Measurements from ENCODE around the gene OTX2. TPM values are rescaled to one million over a fixed set of nuclear protein-coding genes. Genes with fewer than 3 reads are reported as not detected.

Gene OTX2
- total RNA-seq, 1 donor from 2014 or later: not detected

DNA sequence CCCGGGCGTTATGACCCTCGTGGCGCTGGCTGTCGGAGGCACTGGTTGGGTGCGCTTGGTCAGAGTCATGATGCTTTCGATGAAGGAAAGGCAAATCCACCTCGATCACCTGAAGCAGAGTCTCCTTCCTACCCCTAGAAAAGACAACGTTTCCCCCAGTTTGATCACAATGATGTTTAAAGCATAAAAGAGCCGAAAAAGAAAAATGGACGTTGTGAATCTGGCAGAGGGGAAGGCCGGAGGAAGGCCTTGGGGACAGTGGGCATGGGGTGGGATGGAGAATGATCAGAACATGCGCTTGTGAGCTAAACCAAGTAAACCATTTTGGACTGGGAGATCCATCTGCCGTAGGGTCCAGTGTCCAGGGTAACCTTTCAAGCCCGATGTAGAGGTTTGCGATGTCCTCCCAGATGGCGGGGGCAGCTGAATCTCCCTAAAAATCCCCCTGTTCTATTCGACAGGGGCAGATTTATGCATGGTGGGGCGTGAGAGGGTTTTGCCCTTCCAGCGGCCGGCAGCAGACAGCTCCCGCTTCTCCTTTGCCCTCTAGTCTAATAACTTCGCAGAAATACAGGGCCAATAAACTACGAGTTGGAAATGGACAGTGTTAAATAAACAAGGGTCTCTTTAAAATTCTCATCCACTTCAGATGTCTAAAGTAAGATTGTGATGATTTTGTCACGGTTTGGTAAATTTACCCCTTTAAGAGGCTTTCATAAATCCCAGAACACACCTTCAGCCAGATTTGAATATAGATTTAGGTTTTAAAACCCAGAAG, 2.3 kb upstream of the OTX2 start:
- no peak for DNase-seq (ENCODE audit: low read depth)

DNA sequence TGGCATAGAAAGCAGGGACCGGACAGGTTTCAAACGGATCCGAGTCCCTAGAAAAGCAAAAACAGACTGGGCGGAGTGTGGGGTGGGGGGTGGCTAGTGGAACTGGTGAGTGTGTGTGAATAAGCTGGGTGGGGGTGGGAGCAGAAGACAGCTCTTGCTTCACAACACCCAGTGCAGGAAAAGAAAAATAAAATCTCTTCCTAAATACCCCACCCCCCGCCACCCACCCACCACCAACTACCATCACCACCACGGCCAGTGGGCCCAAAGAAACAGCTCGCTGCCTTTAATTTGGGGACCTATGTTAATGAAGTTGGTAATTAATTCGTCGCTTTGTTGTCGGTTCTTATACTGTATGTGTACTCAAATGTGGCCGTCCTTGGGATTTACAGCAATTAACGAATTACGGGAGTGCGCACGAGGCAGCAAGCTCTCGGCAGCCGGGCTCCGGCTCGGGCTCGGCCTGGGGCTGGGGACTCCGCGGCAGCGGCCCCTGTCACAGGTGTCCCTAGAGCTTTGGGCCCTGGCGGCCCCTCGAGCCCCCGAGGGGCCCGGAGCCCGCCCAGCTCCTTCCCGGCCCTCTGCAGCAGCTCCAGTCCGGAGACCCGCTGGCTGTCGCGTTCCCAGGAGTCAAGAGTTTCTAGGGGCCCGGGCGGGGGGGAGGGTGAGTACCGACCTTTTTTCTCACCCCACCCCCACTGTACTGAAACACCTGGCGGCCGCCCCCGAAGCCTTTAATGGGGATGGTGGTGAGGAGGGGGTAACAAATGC, 1.5 kb upstream of the OTX2 start:
- no peak for DNase-seq (ENCODE audit: low read depth)

DNA sequence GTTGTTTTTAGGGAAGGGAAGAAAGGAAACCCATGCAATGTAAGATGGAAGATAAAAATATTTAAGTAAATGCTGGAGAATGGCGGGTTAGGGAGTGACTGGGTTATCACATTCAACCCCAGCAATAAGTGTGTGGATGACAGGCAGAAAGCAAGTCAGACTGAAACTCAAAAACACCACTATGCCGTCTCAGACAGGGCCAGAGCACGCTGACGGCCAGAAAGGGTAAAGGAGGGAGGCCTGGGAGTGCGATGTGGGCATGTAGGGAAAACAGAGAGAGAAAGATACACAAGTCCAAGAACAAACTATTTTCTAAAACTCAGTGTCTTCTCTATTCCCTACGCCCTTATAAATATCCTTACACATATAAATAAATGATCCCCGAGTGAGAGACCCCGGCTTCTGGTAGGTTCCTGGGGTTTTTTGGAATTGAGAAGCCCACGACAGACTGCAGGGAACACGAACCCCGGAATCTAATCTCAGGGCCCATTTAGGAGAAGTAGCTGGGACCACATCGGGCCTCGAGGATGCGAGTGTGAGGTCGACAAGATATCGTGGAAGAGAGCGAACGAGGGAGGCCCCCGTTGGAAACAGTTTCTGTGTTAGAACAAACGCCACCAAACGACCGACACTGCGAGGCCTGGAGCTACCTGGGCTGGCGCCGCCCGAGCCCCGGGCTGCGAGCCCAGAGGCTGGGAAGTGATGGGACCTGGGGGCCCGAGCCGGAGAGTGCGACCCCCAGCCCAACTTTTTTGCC, 735 bp upstream of the OTX2 start:
- DNase-seq (ENCODE audit: low read depth): no peak

DNA sequence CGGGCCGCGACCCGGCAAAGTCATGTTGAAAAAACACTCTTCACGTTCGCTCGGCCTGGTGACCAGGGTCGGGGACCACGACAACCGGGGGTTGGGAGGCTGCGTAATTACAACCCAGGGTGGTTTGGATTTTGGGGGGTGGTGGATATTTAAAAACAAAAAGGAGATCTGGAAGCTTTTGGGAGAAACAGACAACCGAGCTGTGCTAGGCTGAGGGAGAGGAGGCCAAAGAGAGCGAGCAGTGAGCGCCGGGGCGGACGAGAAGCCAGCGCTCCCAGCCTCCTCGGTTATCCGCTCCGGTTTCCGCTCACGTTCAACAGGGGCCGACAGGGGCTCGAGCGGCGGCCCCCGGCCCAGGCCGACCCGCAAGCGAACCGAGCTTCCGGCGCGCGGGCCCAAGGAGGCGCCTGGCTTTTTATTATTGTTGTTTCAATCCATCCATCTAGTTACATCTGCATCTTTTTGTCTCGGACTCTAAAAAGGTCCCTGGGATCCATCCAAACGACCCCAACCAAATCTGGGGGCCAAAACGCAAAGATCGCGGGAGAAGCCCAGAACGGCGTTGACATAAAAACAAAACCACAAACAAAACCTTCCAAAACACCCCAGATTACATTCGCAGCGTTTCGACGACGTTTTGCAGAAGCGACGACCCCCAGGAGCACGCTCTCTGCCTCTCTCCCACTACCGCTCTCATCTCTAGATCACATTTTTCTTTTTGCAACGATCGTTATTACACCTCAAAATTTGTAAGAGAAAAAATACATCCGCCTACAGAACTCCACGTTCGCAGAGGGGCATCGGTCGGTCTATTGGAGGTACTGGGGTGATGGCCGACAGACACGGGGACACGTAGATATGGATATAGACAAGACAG, 771 bp downstream of the OTX2 start:
- DNase-seq (ENCODE audit: low read depth): no peak

DNA sequence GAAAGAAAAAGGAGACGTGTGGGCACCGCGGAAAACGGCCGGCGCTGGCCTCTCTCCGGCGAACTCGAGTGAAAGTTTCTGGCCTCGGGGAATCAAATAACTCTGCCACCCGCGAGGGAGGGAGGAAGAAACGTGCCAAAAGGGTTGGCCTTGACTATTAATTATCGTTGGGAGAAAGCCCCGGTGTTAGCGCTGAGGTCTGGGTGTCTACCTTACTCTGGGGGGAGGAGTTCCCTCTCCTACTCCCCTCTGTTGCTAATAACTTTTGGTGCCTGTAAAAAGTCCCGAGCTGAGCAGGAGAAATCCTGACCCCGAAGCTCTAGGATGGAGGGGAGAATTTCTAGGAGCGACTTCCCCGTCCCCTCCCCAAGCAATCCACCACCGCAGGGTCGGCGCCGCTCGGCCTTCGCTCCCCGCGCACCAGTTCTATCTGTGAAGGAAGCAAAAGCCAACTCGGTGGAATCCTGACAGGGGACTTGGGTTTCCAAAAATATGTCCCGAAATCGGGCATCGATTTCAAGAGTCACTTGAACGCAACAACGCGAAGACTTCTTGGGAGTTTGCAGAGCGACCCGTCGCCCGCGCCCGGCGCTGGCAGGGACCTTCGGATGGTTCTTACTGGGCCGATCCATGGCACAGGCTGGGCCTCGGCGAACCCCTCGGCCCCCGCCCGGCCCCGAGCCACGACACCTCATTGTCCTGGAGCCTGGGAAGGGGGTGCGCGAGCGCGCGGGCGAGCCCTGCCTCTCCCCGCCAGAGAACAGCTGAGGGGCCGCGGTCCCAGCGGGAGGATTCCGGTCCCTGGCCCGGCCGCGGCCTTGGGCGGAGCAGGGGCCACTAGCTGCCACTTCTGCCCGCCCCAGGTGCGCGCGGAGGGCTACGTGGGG, 1.7 kb downstream of the OTX2 start:
- DNase-seq (ENCODE audit: low read depth): no peak

DNA sequence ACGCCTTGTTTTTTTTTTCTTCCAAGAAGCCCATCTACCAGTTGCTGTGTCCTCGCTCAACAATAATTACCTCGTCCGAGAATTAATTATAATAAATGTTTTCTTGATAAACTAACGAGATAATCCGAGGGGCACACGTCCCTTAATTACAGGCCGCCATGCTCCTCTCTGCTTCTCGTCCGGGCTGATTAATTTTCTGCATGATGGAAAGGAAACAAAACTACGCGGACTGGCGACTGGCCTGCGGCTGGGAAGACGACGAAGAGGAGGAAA, 2.2 kb downstream of the OTX2 start:
- DNase-seq (ENCODE audit: low read depth): no peak

DNA sequence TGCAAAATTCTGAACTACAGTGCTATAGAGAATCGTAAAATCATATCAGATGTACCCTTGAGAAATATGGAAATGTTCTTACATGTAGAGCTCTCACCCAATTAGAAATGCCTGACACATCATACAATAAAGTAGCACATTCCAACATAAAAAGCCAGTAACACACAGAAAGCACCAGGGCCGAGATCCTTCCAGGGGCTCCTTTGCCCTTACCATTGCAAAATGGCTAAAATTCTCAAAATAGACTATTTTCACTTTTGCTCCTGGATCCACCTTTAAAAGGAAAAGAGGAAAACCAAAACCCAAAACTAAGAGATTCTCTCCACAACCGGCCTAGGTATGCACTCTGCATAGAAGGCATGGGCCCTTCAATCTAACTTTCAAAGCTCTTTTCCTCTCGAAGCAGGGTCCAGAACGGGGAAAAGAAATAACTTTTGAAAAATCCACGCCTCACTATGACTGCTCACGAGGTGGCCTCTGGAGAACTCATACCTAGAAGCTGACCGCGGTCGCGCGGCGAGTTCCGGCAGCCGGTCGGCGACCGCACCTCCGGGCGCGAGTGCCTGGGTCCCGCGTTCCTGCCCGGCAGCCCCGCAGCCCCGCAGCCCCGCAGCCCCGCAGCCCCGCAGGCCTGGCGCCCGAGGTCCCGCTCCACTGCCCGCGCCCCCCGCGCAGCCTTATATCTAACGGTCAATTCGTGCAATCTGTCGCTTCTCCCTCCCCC, 2.7 kb downstream of the OTX2 start:
- no peak for DNase-seq (ENCODE audit: low read depth)

DNA sequence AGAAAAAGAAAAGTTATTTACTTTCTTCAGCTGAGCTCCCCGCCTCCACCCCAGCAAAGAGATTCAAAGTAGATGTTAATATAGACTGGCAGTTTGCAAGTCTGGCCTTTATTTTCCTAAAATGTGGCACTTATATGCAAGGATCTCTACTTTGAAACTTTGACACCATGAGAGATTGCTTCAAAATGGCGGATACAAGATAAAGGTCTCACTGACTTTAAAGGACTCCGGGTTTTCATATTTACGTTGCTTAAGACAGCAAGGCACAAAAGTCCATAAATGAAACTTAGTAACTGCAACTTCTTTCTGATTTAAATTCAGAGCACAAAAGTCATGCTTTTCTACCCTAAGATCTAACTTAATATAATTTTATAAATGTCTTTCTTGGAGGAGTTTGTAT, 3.5 kb downstream of the OTX2 start:
- DNase-seq (ENCODE audit: low read depth): no peak

DNA sequence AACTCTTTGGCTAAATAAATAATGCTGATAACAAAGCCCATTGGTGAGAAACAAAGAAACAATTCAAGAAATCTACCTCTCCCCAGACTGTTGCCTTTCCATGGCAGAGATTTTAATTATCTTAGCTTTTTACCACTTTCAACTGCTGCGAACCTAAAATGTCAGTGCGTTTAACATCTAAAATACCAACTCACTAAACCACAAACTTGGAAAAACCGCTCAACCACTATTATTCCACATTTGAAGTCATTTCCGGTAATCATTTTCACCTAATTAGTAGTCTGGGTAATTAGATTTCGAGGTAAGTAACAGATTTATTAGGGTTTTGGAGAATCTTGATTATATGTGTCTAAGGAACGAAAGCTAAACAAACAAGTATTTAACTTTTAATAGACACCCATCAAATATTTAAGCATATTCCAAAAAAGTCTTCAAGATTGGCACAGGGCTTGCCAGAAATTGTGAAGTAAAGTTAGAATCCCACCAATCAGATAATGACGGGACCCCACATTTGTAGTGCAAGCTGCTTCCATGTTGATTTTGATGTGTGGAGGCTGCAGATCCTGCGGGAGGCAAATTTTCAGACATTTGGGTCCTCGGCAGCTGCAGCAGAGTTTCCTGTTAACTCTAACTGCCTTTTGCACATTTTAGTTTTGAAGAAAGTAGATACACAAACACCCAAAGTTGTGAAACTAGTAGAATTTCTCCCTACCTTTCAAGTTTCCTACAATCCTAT, 4.1 kb downstream of the OTX2 start:
- DNase-seq (ENCODE audit: low read depth): no peak

DNA sequence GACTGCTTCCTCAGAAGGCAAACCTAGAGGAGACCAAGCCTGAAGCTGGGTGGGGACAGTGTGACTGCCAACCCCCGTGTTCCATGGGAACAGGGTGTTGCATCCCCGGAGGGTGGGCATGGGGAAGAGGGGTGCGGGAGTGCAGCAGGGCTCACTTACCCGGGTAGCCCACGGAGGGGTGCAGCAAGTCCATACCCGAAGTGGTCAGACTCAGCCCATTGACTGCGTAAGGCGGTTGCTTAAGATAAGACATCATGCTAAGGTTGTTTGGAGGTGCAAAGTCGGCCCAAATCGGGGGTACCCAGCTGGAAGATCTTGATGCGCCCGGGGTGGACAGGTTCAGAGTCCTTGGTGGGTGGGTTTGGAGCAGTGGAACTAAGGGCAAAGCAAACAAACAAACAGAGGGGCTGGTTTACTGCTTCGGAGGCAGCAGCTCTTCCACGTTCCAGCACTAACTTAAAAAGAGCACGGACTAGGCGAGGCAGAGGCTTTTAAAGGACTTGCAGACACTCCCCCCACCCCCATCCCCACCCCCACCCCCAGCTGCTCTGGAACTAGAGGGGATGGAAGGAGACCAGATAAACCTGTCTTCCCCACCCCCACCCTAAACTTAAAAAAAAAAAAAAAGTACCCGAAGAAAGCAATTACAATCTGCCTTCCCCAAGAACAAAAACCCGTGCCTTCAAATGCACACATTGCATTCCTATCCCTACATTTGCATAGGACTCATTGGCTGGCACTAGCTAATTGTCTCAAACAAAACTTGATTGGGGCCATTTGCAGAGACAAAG, 4.9 kb downstream of the OTX2 start:
- DNase-seq (ENCODE audit: low read depth): no peak

DNA sequence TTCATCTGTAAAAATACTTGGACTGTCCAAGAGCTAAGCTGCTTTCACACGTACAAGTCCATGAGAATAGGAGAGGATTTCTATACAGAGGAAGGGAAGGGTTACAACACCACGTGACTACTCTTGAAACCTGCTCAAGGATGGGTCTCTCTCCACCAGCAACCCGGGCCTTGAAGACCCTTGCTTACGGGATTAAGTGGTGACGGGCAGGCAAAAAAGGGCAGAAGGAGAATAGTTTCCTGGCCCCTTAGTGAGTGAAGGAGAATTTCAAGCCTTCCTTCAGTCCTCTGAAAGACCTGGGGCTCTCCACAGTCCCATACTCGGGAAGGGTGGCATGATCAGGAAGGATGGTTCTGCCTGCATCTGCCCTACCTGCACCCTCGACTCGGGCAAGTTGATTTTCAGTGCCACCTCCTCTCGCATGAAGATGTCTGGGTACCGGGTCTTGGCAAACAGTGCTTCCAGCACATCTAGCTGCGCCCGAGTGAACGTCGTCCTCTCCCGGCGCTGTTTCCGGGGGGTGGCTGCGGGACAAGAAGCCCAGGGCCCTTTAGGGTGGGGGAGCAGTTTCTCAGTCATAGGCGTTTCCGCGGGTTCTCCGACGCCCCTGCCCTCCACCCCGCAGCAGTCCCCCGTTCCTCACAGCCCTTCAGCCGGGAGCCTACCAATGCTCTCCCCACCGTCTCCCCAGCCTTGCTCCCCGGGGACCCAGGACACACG, 6.3 kb downstream of the OTX2 start:
- no peak for DNase-seq (ENCODE audit: low read depth)

DNA sequence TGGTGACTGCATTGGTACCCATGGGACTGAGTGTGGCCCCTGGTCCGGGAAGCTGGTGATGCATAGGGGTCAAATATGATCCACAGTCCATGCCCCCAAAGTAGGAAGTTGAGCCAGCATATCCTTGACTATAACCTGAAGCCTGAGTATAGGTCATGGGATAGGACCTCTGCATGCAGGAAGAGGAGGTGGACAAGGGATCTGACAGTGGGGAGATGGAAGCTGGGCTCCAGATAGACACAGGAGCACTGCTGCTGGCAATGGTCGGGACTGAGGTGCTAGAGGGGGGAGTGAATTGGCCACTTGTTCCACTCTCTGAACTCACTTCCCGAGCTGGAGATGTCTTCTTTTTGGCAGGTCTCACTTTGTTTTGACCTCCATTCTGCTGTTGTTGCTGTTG, 8.4 kb downstream of the OTX2 start:
- no peak for DNase-seq (ENCODE audit: low read depth)

DNA sequence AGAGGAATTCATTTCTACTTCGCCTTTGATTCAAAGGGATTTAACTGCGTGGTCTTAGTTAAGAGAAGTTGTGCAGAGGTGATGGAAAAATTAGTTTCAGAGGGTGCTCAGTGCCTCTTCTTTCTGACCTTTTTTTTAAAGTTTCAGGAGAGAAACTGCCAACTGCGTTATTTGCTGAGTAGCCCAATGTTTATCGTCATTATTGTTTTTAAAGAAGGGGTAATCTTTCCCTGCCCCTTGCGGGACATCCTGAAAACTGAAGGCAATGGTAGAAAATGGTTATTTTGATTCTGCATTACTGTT, 11.0 kb downstream of the OTX2 start:
- DNase-seq (ENCODE audit: low read depth): no peak

DNA sequence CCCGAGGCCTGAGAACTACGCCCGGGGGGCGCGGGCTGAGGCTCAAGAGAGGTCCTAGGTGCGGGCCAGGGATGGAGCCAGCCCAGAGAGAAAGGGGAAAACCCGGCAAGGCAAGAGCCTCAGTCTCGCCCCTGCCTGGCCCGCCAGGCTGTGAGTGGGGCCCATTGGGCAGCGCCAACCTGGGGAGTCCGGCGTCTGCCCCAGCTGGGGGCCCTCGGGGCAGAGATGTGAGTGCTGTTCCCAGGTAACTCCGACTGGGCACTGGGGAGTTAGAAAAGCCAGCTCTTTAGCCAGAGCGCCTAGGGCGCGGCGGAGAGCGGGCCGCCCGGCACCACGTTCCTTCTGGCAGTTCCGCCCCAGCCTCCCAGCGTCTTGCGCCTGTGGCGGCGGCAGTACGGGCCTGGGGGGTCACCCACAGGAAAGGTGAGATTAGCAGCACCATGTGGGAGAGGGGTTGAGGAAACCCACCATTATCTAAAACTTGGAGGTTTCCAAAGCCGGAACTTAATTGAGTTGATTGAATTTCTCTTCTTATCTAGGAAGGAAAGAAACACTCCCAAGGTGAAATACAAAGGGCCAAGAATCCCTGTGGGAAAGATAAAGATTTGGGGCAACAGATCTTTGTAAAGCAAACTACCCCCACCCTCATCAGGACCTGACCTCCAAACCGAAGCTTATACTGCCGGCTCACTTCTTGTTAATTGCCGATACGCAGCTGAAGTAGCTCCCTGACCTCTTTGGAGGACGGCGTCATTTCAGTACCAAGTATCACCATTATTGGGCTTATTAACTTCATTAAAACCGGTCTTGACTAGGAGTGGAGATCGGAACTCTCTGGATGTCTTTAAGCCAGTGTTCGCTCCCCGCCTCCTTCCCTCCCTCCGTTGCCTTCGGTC, 11.6 kb downstream of the OTX2 start:
- no peak for DNase-seq (ENCODE audit: low read depth)

DNA sequence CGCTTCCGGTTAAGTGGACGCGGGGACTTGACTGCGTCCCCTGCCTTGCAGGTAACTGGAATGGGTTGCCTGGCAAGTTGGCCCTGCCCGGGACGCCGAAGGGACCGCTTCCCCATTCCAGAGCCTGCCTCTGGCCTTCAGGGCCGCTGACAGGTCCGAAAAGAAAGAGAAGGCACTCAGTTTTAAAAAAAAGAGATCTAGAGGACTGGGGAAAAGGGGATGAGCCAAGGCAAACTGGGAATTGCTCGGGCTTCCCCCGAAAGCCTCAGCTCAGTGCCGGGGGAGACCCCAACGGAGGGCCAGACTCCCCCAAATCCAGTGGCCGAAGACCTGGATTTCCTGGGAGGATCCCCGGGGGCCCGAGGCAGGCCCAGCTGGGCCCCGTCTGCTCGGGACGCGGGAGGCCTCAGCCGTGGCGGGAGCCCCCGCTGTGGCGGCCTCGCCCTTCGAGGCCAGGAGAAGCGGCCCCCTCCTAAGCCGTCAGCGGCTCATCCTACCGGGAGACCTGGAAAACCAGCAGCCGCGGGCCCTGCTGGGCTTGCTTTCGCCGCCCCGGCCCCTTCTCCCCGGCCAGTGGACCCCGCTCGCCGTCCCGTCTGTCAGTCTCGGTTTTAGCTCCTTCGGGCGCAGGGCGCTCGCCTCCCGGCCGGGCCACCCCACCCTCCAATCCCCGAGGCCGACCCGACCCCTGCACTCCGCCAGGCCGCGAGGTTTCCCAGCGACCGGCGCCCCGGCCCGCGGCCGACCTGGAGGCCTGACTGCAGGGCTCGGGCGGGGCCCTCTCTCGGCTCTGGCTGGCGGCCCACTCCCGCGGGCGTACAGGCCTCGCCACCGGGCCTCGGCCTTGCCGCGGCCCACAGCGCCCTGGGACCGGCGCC, 12.5 kb downstream of the OTX2 start:
- no peak for DNase-seq (ENCODE audit: low read depth)

DNA sequence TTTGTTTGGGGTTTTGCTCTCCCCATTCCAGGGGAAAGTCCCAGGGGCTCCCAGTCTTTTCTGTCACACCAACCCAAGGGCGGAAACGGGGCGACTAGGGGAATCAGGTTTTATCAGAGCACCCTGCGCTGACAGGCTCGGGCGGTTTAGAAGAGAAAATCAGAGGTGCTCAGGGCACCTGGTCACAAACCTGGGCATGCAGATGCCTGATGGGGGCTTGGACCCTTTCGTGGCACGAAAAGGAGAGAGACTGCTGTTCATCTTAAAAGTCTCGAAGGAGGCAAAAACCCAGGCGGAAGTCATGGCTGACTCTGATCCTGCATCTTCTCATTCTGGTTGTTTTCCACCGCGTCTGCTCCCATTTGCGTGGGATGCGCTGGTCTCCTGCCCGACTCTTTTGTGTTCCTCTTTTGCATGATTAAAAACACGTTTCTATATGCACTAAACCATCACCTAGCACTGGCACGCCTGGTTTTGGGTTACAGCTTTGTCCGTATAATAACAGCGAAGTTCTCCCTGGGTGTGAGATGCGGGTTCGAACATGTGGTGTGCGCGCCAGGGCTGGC, 13.2 kb downstream of the OTX2 start:
- DNase-seq (ENCODE audit: low read depth): no peak

Measured in renal cortical epithelial cell (primary cell).